Activated T-cell treated with anti-CD3 and anti-CD28 coated beads, Interleukin-2, amount 50 U/mL, for 1 hour (primary cell): ENCODE results near the gene RAB10.
"Not testable (repeated sequence)": the region's sequence is repeated elsewhere in the genome, so short reads cannot be mapped to it uniquely, and the experiment has no call there.

Source experiments
- DNase-seq: peaks from one replicate; pipeline ENCODE4 v3.0.0-alpha.2; 2020

RAB10 gene

DNA sequence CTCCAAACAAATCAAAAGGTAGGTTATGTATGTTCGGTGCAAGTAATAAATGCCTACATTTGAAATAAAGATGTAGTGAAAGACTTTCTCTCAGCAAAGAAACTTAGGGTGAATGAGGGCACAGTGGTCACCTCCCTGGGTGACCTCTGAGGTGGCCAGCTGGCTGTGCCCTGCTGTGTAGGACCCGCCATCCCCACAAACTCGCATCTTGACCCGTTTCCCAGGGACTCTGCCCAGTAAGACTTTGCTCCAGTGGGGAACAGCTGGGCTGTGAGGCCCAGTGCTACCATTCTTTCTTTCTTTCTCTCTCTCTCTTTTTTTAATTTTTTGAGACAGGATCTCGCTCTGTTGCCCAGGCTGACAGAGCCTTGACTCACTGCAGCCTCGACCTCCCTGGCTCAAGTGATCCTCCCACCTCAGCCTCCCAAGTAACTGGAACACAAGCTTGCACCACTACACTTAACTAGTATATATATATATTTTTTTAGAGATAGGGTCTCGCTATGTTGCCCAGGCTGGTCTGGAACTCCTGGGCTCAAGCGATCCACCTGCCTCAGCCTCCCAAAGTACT lies 130.8 kb downstream of the RAB10 start:
- DNase-seq = no peak

DNA sequence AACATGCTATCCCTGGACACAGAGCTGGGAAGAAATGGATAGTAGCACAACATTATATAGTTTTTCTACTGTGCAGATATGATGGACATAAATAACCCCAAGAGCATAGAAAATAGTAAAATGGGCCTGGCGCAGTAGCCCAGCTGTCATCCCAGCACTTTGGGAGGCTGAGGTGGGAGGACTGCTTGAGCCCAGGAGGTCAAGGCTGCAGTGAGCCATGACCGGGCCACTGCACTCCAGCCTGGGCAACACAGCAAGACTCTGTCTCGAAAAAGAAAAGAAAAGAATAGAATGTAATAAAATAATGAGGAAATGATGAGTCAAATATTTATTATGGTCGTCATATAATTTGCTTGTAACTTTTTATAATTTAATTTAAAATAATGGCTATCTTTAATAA lies 131.5 kb downstream of the RAB10 start:
- no peak for DNase-seq

DNA sequence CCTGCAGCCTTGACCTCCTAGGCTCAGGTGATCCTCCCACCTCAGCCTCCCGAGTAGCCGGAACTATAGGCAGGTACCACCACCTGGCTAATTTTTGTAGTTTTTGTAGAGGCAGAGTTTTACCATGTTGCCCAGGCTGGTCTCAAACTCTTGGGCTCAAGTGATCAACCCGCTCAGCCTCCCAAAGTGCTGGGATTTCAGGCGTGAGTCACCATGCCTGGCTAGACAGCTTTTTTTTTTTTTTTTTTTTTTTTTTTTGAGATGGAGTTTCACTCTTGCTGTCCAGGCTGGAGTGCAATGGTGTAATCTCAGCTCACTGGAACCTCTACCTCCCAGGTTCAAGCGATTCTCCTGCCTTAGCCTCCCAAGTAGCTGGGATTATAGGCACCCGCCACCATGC lies 132.7 kb downstream of the RAB10 start:
- not testable (repeated sequence) for DNase-seq

DNA sequence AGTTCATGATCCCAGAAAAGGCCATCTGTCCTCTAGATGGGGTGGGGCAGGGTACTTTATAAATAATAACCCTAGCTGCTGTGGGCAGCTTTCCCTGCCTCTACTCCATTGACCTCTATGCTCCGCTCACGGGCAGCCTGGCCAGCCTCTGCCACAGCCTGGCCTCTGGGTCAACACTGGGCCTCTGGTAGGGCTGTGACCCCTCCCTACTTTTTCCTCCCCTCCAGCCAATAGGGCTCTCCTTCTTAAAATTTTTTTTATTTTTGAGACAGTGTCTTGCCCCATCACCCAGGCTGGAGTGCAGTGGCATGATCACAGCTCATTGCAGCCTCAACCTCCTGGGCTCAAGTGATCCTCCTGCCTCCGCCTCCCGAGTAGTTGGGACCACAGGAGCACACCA lies 134.9 kb downstream of the RAB10 start:
- no peak for DNase-seq

DNA sequence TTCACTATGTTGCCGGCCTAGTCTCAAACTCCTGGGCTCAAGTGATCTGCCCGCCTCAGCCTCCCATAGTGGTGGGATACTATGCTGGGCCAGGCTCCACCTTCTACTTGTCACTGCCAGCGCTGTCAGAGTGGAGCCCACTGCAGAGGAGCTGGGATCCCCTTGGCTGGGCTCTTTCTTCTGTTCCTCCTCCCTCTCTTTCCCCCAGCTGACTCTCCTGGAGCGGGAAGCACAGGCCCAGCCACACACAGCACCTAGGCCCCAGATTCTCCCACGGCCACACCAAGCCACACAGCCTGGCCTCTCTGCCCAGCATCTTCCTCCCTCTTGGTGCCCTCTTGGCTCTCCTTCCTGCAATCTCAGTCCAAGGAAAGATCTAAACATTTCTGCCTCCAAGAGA lies 135.3 kb downstream of the RAB10 start:
- DNase-seq = no peak

DNA sequence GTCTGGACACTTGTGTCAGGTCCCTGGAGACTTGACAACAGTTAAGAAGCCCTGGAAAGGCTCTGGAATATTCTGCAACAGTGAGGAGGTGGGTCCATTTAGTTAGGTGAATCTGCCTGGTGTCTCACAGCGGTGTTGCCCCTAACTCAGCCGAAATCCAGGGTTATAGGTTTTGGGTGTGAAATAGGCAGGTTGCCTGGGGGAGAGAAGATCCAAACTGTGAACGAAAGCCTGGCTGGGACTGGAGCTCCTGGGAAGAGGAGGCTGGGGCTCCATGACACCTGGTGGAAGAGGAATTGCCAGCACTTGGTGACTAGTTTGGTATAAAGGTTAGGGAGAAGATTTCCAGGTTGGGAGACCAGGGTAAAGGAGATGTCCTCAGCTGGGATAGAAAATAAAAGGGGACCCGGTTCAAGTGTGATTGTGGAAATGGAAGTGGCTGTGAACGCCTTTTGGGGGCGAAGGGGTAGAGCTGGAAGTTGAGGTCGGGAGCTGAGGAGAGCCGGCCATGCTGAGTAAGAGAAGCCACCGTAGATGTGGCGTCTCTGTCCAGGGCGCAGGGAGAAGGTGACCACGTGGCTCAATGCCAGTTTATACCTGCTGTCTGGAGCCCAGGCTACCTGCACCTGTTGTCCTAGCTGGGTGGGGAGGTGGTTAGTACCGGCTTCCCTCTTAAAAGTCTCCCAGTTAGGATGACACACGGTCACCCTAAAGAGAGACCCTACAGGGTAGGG lies 136.0 kb downstream of the RAB10 start:
- DNase-seq = no peak

- no peak for DNase-seq
Measured at GRCh38 chr2:26170795-26171194, 136.9 kb downstream of the RAB10 start.

- no peak for DNase-seq
Measured at GRCh38 chr2:26172189-26172870, 138.4 kb downstream of the RAB10 start.

DNA sequence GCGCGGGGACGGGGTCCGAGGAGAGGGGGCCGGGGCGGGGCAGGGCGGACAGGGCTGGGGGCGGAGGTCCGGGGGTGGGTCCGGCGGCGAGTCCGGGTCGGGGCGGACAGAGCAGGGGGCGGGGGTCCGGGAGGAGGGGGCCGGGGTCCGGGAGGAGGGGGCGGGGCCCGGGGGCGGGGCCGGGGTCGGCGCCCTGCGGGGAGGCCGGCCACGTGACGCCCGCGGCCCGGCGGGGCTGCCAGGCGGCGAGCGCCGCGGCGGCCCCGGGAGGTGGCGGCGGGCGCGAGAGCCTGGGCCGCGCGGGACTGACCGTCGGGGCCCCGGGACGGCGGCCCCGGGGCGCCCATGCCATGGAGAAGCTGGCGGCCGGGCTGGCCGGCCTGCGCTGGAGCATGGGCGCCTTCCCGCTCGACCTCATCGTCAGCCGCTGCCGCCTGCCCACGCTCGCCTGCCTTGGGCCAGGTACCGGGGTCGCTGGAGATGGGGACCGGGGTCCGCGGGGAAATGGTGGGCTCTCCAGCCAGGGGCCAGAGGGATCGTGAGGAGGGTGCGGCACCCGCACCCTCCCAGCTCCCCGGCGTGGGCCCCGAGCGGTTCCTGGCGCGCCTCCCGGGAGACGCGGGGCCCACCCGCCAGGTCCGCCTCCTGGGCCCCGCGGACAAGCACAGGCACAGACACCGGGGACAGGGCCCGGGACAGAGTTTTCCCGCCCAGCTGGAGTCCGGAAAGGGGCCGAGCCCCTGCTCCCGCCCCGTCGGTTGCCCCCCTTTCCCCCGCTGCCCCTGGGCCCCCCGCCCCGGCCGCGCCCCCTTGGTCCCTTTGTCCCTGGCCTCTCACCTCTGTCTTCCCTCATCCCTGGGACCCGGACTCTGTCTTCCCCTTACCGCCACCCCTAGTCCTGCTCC lies 139.2 kb downstream of the RAB10 start, which contains the start of gene GAREM2:
Gene GAREM2 (plus strand): TSS at position 218 of the 905 bp plus-strand sequence. CDS start 133 bp downstream, at position 351.
- DNase-seq = no peak

GRCh38 chr2:26173776-26174482 lies 140.0 kb downstream of the RAB10 start:
- no peak for DNase-seq

- DNase-seq = no peak
Measured at GRCh38 chr2:26174691-26175465, 141.0 kb downstream of the RAB10 start.

DNA sequence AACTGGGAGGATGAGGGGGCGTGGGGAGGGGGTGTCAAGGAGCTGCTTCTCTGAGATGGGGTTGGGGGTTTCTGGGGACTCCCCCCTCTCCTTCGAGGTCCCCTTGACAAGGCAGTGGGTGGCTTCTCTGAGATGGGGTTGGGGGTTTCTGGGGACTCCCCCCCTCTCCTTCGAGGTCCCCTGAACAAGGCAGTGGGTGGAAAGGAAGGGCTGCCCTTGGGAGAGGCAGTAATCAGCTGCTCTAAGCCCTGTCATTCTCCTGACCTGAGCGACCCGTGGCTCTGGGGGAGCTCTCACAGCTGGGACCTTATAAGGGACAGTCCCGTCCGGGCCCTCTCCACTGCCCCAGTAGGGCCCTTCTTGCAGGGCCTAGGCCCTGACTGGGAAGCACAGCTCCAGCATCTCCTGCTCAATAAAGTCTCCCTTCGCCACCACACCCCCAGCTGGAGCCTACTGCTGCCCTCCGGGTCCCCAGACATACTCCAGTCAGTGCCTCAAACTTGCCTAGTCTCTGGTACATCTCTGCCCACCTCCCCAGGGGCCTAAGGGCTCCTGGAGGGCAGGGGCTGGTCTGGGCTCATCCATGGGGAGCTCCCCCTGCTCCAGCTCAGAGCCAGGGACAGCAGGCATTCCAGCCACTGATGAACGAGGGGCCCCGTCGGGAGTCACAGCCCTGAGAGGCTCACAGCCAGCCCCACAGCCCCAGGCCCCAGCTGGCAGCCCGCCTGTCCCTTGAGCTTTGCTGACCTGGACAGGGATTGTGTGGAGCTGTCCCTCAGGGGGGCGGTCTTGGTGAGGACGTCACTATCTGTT lies 141.8 kb downstream of the RAB10 start:
- DNase-seq = no peak

DNA sequence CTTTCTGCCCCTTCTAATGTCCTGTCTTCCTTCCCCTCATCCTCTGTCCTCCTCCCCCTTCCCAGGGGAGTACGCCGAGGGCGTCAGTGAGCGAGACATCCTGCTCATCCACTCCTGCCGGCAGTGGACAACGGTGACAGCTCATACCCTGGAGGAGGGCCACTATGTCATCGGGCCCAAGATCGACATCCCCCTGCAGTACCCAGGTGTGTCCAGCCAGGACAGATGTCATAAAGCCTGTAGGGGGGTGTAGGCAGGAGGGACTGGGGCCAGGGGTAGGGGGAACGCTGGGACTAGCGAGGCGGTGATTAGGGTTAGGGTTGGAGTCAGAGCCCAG lies 142.4 kb downstream of the RAB10 start:
- DNase-seq = no peak

DNA sequence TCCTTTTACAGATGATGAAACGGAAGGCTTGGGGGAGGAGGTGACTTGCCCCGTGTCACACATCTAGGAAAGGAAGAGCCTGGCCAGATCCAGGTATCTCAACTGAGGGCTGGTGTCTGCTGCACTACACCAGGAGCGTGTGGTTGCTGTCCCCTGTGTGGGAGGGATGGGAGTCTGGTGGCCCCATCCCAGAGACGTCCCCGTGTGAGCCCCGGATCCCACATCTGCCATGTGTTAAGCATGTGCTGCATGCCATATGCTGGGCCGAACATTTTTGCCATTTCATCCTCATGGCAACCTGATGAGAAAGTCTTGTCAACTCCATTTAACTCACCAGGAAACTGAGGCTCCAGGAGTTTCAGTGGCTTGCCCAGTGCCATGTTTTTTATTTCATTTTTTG lies 143.2 kb downstream of the RAB10 start:
- no peak for DNase-seq

GRCh38 chr2:26178246-26178645 lies 144.4 kb downstream of the RAB10 start:
- DNase-seq = no peak

GRCh38 chr2:26178746-26179436 lies 145.0 kb downstream of the RAB10 start:
- DNase-seq = no peak

- DNase-seq = no peak
Measured at GRCh38 chr2:26179446-26179913, 145.6 kb downstream of the RAB10 start.

- DNase-seq = no peak
Measured at GRCh38 chr2:26182441-26182840, 148.6 kb downstream of the RAB10 start.

GRCh38 chr2:26182887-26183630 lies 149.2 kb downstream of the RAB10 start:
- no peak for DNase-seq
